HFF-Myc (cell line): ENCODE measurements around the gene RAB3B.

Source experiments
- DNase-seq: peaks from one replicate; pipeline ENCODE4 v3.0.0-alpha.2; 2011; ENCODE audit warnings: low read depth; ENCODE audit errors: extremely low read depth
- H3K4me3 ChIP-seq: replicated peaks from 2 replicates; pipeline ENCODE4 v1.5.1; 2011; ENCODE audit warnings: low read depth, mild to moderate bottlenecking, control low read depth, low read length
- CTCF ChIP-seq: IDR thresholded peaks from 2 replicates; pipeline ENCODE4 v1.5.1; 2012; ENCODE audit warnings: mild to moderate bottlenecking, low read depth, low read length, control low read depth; ENCODE audit errors: missing control alignments

RAB3B gene

GRCh38 chr1:51871351-51871975 lies 119.0 kb downstream of the RAB3B start:
- no peak for DNase-seq
- no peak overlapping the region for H3K4me3 ChIP-seq
- no peak for TF ChIP-seq CTCF

- TF ChIP-seq CTCF: no peak
- DNase-seq: no peak
- H3K4me3 ChIP-seq: no peak overlapping the region
Observed at GRCh38 chr1:51870603-51871350, 119.7 kb downstream of the RAB3B start.

- TF ChIP-seq CTCF: no peak
- no peak overlapping the region for H3K4me3 ChIP-seq
Observed at GRCh38 chr1:51867479-51868232, 122.8 kb downstream of the RAB3B start.

GRCh38 chr1:51863384-51863783 lies 127.1 kb downstream of the RAB3B start:
- no peak for DNase-seq
- TF ChIP-seq CTCF: no peak
- no peak overlapping the region for H3K4me3 ChIP-seq

More at GRCh38 chr1:51867479-51868232, 122.8 kb downstream of the RAB3B start:
- no peak for DNase-seq

- no peak overlapping the region for H3K4me3 ChIP-seq
- no peak for TF ChIP-seq CTCF
- no peak for DNase-seq
Observed at GRCh38 chr1:51861669-51862068, 128.8 kb downstream of the RAB3B start.

- no peak overlapping the region for H3K4me3 ChIP-seq
- no peak for DNase-seq
- TF ChIP-seq CTCF: no peak
Observed at GRCh38 chr1:51859735-51860134, 130.8 kb downstream of the RAB3B start.
